PFSK-1 (cell line): ENCODE results near the gene IVNS1ABP.

Source experiments
- FOXP2 ChIP-seq: optimal IDR thresholded peaks from 2 replicates; pipeline ENCODE3; 2011; ENCODE audit warnings: borderline replicate concordance, control low read depth, inconsistent platforms; ENCODE audit not compliant: insufficient read depth; ENCODE audit errors: extremely low read length, extremely low read depth
- POLR2AphosphoS5 ChIP-seq: IDR thresholded peaks from 2 replicates; pipeline ENCODE4 v1.6.1; 2012; ENCODE audit warnings: low read depth, mild to moderate bottlenecking, control low read depth, low read length, moderate library complexity
- SIN3A ChIP-seq: IDR thresholded peaks from 2 replicates; pipeline ENCODE4 v1.6.1; 2012; ENCODE audit warnings: mild to moderate bottlenecking, low read length, moderate library complexity, borderline replicate concordance; ENCODE audit not compliant: insufficient read depth
- TAF1 ChIP-seq: IDR thresholded peaks from 2 replicates; pipeline ENCODE4 v1.6.1; 2012; ENCODE audit warnings: low read length, control low read depth, borderline replicate concordance; ENCODE audit not compliant: insufficient read depth
- TF ChIP-seq, protein P1 (sequence below), 2 experiments: IDR thresholded peaks; 2 replicates each; pipeline versions ENCODE4 v1.6.1 to v1.8.0; 2011 to 2012; ENCODE audit warnings: low read depth in 2 of 2, low read length in 2 of 2, control low read depth in 1 of 2, inconsistent platforms in 1 of 2, mild to moderate bottlenecking in 1 of 2, moderate library complexity in 1 of 2; ENCODE audit not compliant: insufficient read depth in 1 of 2

IVNS1ABP gene

DNA sequence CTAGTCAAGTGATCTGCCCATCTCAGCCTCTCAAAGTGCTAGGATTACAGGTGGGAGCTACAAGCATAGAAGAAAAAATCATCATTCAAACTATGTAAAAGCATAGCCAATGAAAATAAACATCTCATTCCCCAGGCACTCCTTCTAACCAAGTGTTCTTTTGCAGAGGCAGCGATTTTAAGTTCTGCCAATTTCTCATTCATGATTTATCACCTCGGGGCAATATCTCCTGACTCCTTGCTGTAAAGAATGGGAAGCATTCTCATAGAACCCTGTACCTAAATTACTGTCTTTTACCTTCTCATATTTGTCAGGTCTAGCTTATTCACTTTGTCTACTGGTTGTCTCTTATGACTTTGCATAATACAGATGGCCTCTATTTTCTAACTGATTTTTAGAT is 32.5 kb upstream of the IVNS1ABP start:
- TF ChIP-seq FOXP2, result no peak
- no peak for TF ChIP-seq POLR2AphosphoS5
- TF ChIP-seq, protein P1, sequence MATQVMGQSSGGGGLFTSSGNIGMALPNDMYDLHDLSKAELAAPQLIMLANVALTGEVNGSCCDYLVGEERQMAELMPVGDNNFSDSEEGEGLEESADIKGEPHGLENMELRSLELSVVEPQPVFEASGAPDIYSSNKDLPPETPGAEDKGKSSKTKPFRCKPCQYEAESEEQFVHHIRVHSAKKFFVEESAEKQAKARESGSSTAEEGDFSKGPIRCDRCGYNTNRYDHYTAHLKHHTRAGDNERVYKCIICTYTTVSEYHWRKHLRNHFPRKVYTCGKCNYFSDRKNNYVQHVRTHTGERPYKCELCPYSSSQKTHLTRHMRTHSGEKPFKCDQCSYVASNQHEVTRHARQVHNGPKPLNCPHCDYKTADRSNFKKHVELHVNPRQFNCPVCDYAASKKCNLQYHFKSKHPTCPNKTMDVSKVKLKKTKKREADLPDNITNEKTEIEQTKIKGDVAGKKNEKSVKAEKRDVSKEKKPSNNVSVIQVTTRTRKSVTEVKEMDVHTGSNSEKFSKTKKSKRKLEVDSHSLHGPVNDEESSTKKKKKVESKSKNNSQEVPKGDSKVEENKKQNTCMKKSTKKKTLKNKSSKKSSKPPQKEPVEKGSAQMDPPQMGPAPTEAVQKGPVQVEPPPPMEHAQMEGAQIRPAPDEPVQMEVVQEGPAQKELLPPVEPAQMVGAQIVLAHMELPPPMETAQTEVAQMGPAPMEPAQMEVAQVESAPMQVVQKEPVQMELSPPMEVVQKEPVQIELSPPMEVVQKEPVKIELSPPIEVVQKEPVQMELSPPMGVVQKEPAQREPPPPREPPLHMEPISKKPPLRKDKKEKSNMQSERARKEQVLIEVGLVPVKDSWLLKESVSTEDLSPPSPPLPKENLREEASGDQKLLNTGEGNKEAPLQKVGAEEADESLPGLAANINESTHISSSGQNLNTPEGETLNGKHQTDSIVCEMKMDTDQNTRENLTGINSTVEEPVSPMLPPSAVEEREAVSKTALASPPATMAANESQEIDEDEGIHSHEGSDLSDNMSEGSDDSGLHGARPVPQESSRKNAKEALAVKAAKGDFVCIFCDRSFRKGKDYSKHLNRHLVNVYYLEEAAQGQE (IDR thresholded peaks at IDR 0.05; ENCODE audit: insufficient read depth in 1 of 2, low read depth in 2 of 2, low read length in 2 of 2), result no peak
- no peak for TF ChIP-seq TAF1
- no peak for TF ChIP-seq SIN3A

DNA sequence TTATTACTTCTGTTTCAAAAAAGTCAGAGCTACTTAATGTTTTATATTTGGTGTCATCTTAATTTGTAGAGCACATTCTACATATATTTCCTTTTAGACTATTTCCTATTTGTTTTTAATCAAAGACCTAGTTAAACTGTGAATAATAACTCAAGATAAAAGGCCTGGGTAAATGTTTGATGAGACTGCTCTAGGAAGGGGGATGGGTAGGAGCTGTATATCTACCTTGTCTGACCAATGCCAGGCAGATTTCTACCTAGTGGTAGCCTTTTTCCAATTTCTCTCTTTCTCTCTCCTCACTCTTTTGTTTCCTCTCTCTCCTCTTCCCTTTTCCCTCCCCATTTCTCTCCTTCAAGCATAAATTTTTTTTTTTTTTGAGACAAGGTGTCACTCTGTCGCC is 31.9 kb upstream of the IVNS1ABP start:
- TF ChIP-seq FOXP2 (no peak), POLR2AphosphoS5 (no peak), TAF1 (no peak), SIN3A (no peak)
- TF ChIP-seq, protein P1 (IDR thresholded peaks at IDR 0.05; ENCODE audit: insufficient read depth in 1 of 2, low read depth in 2 of 2, low read length in 2 of 2), result no peak

DNA sequence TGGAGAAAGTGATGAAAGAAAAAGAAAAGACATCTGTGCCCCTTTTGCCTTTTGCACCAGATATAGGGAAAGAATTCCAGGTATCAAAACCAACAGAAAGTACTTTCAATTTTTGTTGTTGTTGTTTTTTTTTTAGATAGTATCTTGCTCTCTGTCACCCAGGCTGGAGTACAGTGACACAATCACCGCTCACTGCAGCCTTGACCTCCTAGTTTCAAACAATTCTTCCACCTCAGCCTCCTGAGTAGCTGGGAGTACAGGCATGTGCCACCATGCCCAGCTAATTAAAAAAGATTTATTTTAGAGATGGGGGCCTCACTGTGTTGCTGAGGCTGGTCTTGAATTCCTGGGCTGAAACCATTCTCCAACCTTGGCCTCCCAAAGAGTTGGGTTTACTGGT is 31.3 kb upstream of the IVNS1ABP start:
- TF ChIP-seq POLR2AphosphoS5, result no peak

DNA sequence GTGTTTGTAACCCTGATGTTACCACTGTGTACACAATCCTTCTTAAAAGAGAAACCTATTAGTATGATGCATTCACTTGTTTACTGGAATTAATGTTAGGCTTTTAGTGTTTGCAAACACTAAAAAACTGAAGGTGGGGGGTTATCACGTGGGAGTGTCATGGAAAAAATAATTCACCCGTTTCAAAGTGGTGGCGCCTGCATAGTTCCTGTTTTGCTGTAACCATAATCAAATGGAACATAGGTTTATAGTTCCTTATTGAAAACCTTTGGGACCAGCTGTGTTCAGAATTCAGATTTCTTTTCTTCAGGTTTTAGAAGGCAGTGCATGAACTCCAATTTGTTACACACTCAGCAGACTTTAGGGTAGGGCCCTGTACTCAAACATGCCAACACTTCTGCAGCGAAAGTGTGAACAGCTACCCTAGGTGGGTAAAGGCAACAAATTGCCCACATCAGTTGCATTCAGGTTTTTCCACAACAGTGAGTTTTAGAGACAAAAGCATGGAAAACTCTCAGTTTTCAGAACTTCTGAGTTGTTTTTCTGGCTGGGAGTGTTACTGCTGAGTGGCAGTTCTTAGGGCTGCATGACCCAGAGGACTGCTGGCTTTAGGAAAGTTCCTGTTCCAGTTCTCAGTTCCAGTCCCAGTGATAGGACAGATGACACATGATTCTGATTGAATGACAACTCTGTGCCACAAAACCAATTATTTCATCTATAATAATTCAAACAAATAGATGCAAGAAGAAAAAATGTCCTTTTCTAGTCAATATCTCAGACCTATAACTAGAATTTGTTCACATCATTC is 29.1 kb upstream of the IVNS1ABP start:
- no peak for TF ChIP-seq FOXP2
- no peak for TF ChIP-seq TAF1
- no peak for TF ChIP-seq POLR2AphosphoS5
- TF ChIP-seq, protein P1 (IDR thresholded peaks at IDR 0.05; ENCODE audit: insufficient read depth in 1 of 2, low read depth in 2 of 2, low read length in 2 of 2), result no peak
- TF ChIP-seq SIN3A, result no peak

DNA sequence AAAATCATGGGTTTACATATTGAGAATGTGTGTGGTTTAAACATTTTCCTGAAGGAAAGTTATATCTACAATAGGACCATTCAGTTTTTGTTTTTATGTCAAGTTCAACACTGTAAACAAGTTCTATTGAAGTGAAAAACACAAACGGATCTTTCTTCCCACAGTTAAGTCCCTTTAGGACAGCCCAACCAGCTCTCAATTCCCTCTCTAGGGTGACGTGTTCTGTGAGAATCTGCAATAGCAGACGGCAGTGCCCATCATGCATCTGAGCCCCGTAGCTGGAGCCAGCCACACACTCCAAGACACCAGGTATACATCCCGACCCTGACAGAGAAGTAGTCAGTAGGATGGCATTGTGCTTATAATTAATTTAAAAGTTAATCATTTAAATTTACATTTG is 26.3 kb upstream of the IVNS1ABP start:
- TF ChIP-seq POLR2AphosphoS5, result no peak
- TF ChIP-seq FOXP2, result no peak
- TF ChIP-seq TAF1, result no peak
- TF ChIP-seq, protein P1 (IDR thresholded peaks at IDR 0.05; ENCODE audit: insufficient read depth in 1 of 2, low read depth in 2 of 2, low read length in 2 of 2), result no peak
- TF ChIP-seq SIN3A, result no peak
